Gastrocnemius medialis (tissue), 4 donors: ENCODE results near the gene C1orf56.

Source experiments
- POLR2A ChIP-seq, 2 donors: fragments of 450-650 bp; IDR thresholded peaks; one replicate each; pipeline ENCODE4 v1.6.1; 2017; ENCODE audit warnings: antibody characterized with exemption in 2 of 2, mild to moderate bottlenecking in 2 of 2, moderate library complexity in 2 of 2
- TF ChIP-seq, protein P1 (sequence below), 5 experiments: fragments of 450-650 bp in 3 of 5; fragments of 200-600 bp in 2 of 5; sonication (generic) in 2 of 5; IDR thresholded peaks in 4 of 5; conservative IDR thresholded peaks in 1 of 5; 1 replicate in 4 of 5; 2 replicates in 1 of 5; pipeline ENCODE4 v1.5.1; 2016 to 2019; ENCODE audit warnings: antibody characterized with exemption in 5 of 5, mild to moderate bottlenecking in 3 of 5, moderate library complexity in 3 of 5

DNA sequence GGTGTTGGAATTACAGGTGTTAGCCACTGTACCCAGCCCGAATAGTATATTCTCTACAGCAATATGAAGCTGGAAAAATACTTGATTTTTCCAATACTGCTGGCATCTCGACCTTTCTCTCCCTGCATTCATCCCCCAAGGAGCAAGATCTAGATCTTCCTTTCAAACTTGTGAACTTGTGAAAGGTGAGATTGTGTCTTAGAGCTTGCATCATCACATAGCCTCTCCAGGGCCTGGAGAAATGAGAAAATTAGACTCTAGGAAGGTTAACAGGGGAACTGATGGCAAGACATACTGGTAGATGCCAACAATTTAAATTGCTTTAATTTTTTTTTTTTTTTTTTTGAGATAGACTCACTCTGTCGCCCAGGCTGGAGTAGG is 37.2 kb upstream of the C1orf56 start:
- TF ChIP-seq, protein P1, sequence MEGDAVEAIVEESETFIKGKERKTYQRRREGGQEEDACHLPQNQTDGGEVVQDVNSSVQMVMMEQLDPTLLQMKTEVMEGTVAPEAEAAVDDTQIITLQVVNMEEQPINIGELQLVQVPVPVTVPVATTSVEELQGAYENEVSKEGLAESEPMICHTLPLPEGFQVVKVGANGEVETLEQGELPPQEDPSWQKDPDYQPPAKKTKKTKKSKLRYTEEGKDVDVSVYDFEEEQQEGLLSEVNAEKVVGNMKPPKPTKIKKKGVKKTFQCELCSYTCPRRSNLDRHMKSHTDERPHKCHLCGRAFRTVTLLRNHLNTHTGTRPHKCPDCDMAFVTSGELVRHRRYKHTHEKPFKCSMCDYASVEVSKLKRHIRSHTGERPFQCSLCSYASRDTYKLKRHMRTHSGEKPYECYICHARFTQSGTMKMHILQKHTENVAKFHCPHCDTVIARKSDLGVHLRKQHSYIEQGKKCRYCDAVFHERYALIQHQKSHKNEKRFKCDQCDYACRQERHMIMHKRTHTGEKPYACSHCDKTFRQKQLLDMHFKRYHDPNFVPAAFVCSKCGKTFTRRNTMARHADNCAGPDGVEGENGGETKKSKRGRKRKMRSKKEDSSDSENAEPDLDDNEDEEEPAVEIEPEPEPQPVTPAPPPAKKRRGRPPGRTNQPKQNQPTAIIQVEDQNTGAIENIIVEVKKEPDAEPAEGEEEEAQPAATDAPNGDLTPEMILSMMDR (IDR thresholded peaks at IDR 0.05 in 4 of 5, conservative IDR thresholded peaks at IDR 0.05 in 1 of 5): no peak
- TF ChIP-seq POLR2A (IDR thresholded peaks at IDR 0.05): no peak
